ENCODE measurements around the gene PKN1.
"Not testable (repeated sequence)": the region's sequence is repeated elsewhere in the genome, so short reads cannot be mapped to it uniquely, and the experiment has no call there.

DNA sequence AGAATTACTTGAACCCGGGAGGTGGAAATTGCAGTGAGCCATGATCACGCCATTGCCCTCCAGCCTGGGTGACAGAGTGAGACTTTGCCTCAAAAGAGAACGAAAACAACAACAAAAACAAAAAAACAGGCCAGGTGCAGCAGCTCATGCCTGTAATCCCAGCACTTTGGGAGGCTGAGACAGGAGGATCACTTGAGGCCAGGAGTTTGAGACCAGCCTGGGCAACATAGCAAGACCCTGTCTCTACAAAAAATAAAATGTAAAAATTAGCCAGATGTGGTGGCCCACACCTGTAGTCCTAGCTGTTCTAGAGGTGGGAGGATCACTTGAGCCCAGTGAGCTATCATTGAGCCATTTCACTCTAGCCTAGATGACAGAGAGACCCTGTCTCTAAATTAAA is 19.2 kb downstream of the PKN1 start:
- TF ChIP-seq, protein P1, sequence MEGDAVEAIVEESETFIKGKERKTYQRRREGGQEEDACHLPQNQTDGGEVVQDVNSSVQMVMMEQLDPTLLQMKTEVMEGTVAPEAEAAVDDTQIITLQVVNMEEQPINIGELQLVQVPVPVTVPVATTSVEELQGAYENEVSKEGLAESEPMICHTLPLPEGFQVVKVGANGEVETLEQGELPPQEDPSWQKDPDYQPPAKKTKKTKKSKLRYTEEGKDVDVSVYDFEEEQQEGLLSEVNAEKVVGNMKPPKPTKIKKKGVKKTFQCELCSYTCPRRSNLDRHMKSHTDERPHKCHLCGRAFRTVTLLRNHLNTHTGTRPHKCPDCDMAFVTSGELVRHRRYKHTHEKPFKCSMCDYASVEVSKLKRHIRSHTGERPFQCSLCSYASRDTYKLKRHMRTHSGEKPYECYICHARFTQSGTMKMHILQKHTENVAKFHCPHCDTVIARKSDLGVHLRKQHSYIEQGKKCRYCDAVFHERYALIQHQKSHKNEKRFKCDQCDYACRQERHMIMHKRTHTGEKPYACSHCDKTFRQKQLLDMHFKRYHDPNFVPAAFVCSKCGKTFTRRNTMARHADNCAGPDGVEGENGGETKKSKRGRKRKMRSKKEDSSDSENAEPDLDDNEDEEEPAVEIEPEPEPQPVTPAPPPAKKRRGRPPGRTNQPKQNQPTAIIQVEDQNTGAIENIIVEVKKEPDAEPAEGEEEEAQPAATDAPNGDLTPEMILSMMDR (IDR thresholded peaks at IDR 0.05): not testable (repeated sequence)
- not testable (repeated sequence) for TF ChIP-seq SIN3A (IDR thresholded peaks at IDR 0.05; ENCODE audit: borderline replicate concordance, insufficient read depth, low read depth, low read length)
